ENCODE measurements around the gene SLC22A23.

Gene SLC22A23

GRCh38 chr6:3280866-3281465 lies 175.9 kb downstream of the SLC22A23 start:
- DNase-seq = no peak

- no peak for DNase-seq
These were observed 176.8 kb downstream of the SLC22A23 start for GRCh38 chr6:3280091-3280490.

GRCh38 chr6:3278691-3279090 lies 178.2 kb downstream of the SLC22A23 start:
- DNase-seq = no peak

- DNase-seq = no peak
These were observed 178.9 kb downstream of the SLC22A23 start for GRCh38 chr6:3277851-3278416.

GRCh38 chr6:3277251-3277650 lies 179.6 kb downstream of the SLC22A23 start:
- DNase-seq = no peak

- DNase-seq = no peak
These were observed 180.4 kb downstream of the SLC22A23 start for GRCh38 chr6:3276174-3277167.

GRCh38 chr6:3273707-3274521 lies 182.9 kb downstream of the SLC22A23 start:
- no peak for DNase-seq

- no peak for DNase-seq
These were observed 183.8 kb downstream of the SLC22A23 start for GRCh38 chr6:3272911-3273547.

- DNase-seq = no peak
These were observed 185.1 kb downstream of the SLC22A23 start for GRCh38 chr6:3271756-3272155.

GRCh38 chr6:3270258-3270657 lies 186.6 kb downstream of the SLC22A23 start:
- no peak for DNase-seq

- DNase-seq = no peak
These were observed 187.4 kb downstream of the SLC22A23 start for GRCh38 chr6:3269281-3269975.

- no peak for DNase-seq
These were observed 188.2 kb downstream of the SLC22A23 start for GRCh38 chr6:3268680-3269079.

GRCh38 chr6:3267162-3267561 lies 189.7 kb downstream of the SLC22A23 start:
- no peak for DNase-seq

- DNase-seq = no peak
These were observed 190.7 kb downstream of the SLC22A23 start for GRCh38 chr6:3266170-3266569.

- no peak for DNase-seq
These were observed 191.2 kb downstream of the SLC22A23 start for GRCh38 chr6:3265671-3266070.

- no peak for DNase-seq
These were observed 192.5 kb downstream of the SLC22A23 start for GRCh38 chr6:3264356-3264755.

GRCh38 chr6:3263096-3263495 lies 193.8 kb downstream of the SLC22A23 start:
- no peak for DNase-seq

- no peak for DNase-seq
These were observed 194.9 kb downstream of the SLC22A23 start for GRCh38 chr6:3261921-3262320.

- no peak for DNase-seq
These were observed 195.4 kb downstream of the SLC22A23 start for GRCh38 chr6:3261518-3261820.

- DNase-seq = no peak
These were observed 195.9 kb downstream of the SLC22A23 start for GRCh38 chr6:3260772-3261517.

GRCh38 chr6:3260296-3260695 lies 196.6 kb downstream of the SLC22A23 start:
- no peak for DNase-seq
